Measurements from ENCODE around the gene NOB1.
"Not testable (repeated sequence)": the region's sequence is repeated elsewhere in the genome, so short reads cannot be mapped to it uniquely, and the experiment has no call there.

Gene NOB1

DNA sequence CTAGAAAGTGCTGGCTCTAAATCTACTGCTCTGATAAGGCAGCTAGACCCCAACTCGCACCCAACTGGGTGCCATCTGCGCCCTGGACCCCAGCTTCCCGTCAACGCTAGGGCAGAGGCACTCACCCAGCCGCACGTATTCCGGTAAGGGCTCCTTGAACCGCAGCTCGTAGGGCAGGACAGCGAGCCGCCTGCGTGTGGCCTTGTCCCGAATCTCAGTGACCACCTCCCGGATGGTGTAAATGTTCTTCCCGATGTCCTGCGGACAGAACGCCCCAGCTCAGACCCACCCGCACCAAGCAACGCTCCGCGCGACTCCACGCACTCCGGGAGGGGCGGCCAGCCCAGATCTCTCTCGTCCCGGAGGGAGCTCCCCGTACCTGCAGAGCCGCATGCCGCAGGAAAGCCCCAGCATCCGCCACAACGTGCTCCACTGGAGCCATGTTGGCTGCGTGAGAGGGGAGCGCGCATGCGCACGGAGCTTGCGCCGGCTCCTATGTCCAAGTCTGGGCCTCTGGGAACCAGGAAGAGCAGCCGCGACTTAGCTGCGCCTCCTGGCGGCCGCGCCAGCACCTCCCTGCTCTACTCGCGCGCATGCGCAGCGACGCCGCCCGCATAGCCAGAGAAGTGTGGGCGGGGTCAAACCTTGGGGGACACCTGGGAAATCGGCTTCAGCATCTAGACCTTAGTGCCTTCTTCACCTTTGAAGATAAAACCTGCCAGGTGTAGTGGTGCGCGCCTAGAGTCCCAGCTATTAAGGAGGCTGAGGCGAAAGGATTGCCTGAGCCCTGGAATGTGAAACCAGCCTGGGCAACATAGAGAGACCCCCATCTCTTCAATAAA, at the start of gene NOB1:
Gene NOB1 (minus strand): TSS at position 458 of the 842 bp plus-strand sequence. CDS start 16 bp downstream, at position 442.
- peak; percentile 96 for DNase-seq (ENCODE audit: low spot score)

DNA sequence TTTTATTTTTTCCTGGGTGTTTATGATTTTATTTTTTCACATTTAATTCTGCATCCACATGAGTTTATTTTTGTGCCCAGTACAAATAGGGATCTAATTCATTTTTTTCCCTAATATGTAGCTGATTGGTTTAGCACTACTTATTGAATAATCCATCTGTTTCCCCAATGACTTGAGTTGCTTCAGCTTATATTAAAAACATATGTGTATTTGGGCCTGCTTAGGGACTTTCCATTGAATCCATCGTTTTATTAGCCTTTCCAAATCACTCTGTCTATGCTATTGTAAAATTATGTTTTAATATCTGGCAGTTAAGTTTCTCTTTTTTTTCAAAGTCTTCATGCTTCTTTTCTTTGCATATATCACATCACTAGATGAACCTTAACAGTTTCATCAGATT, 49.6 kb upstream of the NOB1 start:
- DNase-seq (ENCODE audit: low spot score), result no peak

DNA sequence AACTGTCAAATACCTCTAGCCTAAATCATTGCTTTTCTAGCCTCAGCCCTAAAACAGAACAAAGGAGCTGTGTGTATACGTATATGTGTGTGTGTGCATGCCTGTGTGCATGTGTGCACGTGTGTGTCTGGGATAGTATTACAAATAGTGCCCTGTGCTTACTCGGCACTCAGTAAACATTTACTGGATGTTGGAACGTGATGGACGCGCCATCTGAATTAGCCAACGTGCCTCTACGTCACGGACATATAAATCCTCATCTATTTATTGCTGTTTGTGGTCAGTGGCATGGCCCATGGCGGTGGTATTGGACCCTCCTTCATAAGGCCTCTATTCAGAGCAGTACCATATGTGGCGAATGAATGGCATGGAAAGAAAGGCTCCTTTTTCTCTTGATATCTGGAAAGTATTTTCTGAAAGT, 44.9 kb upstream of the NOB1 start:
- DNase-seq (ENCODE audit: low spot score), result no peak

DNA sequence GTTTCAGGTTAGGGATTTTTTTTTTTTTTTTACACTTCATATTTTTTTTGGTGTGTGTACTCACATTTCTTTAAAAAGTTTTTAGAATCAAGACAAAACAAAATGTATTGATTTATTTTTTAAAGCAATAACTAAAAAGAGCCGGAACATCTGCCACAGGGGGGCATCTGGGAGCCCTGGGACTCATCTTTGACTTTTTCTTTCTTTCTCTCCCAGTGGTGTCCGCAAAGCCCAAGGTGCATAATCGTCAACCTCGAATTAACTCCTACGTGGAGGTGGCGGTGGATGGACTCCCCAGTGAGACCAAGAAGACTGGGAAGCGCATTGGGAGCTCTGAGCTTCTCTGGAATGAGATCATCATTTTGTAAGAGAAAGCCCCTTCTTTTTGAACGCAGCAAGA, 43.7 kb upstream of the NOB1 start:
- peak; percentile 25 for DNase-seq (ENCODE audit: low spot score)

DNA sequence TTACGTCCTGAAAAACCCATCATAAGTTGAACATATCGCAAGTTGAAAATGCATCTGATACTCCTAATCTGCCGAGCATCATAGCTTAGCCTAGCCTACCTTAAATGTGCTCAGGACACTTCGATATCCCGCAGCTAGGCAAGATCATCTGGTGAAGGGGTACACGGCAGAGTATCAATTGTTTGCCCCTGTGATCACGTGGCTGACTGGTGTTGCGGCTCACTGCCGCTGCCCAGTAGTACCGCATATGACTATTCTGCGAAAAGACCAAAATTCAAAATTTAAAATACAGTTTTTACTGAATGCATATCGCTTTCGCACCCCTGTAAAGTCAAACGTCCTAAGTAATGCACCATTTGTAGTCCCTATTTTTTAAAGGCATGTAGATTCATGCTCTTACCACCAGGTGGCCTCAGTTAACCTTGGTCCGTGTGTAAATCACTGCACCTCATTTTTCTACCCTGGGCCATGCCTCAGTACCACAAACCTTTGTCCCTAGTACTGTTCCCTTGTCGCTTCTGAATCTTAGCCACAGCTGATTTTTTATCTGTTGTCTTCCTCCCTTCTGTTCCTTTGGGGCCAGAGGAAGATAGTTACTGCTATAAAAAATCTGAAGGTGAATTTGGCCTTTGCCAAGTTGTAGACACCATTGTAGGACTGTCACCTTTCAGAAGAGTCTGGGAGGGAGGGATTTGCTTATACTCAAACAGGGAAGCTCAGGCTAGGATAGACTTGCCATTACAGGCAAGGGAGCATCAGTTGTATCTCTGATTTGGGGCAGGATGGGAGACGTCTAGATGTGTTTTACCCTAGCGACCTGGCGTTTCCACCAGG, 41.8 kb upstream of the NOB1 start:
- DNase-seq (ENCODE audit: low spot score), result peak; percentile 61

DNA sequence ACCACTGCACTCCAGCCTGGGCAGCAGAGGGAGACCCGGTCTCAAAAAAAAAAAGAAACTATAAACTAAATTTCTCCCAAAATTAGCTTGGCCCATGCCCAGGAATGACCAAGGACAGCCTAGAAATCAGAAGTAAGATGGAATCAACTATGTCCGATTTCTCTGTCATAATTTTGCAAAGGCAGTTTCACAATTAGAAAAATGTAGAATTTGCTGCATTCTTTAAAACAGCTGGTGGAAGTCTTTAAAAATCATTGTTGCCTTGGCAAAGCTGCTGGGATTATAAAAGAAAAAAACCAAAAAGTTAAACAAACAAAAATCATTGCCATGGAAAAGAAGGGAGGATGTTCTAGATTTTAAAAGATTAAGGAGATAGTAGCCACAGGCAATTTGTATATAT, 39.8 kb upstream of the NOB1 start:
- no peak for DNase-seq (ENCODE audit: low spot score)

DNA sequence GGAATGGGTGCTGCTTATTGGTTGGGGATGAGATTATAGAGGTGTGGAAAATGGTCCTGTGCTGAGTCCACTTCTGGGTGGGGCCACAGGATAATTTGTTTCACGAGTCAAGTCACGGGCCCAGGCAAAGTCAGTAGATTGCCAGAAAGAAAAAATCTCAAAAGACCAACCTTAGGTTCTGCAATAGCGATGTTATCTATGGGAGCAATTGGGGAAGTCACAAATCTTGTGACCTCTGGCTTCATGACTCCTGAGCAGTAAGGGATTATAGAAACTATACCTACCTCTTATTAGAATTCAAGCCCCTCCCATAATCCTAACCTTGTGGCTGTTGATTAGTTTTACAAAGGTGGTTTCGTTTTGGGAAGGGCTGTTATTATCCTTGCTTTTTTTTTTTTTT, 38.8 kb upstream of the NOB1 start:
- no peak for DNase-seq (ENCODE audit: low spot score)

DNA sequence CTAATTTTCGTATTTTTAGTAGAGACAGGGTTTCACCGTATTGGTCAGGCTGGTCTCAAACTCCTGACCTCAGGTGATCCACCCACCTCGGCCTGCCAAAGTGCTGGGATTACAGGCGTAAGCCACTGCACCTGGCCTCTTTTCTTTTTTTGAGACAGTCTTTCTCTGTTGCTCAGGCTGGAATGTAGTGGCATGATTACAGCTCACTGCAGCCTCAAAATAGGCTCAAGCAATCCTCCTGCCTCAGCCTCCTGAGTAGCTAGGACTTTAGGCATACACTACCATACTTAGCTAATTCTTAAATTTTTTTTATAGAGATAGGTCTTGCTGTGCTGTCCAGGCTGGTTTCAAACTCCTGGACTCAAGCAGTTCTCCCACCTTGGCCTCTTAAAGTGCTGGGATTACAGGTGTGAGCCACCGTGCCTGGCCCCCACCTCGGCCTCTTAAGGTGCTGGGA, 36.7 kb upstream of the NOB1 start:
- DNase-seq (ENCODE audit: low spot score), result not testable (repeated sequence)

DNA sequence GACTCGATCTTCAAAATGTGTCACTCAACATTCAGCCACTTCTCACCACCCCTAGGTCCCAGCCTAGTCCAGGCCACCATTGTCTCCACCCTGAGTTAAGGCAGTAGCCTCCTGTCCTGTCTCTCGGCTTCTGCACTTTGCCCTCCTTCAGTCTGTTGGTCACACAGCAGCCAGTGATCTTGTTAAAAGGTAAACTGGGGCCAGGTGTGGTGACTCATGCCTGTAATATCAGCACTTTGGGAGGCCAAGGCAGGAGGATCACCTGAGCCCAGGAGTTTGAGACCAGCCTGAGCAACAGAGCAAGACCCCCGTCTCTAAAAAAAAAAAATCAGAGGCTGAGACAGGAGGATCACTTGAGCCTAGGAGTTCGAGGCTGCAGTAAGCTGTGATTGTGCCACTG, 33.2 kb upstream of the NOB1 start:
- no peak for DNase-seq (ENCODE audit: low spot score)

DNA sequence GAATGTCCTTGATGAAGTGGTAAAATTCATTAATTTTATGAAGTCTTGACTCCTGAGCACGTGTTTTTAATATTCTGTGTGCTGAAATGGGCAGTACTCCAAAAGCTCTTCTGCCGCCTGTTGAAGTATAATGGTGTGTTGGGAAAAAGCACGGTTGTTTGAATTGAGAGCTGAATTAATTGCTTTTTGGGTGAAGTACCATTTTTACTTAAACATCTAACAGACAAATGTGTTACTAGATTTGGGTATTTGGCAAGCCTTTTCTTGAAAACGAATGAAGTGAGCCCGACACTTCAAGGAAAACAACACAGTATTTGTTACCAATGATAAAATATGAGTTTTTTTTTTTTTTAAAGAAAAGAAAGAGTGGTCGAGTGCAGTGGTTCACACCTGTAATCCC, 29.9 kb upstream of the NOB1 start:
- no peak for DNase-seq (ENCODE audit: low spot score)

DNA sequence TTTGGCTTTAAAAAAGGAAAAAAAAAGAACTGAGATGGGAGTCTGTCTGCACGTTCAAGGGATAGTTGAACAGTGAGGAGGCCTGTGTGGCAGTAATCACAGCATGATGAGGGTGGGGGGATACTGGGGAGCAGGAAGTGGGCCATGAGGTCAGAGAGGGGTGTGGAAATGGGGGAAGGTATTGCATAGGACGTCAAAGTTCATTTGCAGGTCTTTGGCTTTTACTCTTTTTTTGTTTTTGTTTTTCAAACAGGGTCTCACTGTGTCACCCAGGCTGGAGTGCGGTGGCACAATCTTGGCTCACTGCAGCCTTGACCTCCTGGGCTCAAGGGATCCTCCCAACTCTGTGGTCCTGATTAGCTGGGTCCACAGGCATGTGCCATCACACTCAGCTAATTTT, 26.4 kb upstream of the NOB1 start:
- DNase-seq (ENCODE audit: low spot score), result no peak

DNA sequence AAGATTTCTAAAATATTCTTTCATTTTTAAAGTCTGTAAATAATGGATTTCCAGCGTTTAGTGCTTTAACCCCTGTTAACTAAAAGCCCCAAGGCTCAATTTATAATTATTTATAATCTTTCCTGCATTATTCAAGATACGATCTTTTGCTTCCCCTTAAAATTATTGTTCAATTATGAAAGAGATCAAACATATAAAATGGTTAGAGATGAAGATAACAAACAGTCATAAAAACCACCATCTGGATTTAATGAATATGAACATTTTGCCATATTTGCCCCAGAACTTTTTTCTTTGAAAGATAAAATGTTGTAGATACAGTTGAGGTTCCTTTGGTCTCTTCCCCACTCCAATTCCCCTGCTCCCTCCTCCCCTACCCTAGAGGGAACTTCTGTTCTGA, 25.0 kb upstream of the NOB1 start:
- no peak for DNase-seq (ENCODE audit: low spot score)

DNA sequence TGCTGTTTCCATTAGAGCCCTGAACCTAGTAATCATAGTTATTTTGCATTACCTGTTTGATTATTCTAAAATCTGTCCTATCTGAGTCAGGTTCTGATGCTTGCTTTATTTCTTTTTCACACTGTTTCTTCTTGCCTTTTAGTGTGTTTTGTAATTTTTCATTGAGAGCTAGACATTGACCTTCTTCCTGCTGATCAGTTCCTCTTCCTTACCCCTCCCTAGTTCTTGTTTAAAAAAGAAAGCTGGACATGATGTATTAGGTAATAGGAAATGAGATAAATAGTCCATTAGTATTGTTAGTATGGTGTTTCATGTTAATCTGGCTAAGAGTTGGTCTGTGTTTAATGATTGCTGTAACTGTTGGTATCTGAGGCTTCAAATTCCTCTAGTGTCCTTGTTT, 20.8 kb upstream of the NOB1 start:
- DNase-seq (ENCODE audit: low spot score), result no peak

DNA sequence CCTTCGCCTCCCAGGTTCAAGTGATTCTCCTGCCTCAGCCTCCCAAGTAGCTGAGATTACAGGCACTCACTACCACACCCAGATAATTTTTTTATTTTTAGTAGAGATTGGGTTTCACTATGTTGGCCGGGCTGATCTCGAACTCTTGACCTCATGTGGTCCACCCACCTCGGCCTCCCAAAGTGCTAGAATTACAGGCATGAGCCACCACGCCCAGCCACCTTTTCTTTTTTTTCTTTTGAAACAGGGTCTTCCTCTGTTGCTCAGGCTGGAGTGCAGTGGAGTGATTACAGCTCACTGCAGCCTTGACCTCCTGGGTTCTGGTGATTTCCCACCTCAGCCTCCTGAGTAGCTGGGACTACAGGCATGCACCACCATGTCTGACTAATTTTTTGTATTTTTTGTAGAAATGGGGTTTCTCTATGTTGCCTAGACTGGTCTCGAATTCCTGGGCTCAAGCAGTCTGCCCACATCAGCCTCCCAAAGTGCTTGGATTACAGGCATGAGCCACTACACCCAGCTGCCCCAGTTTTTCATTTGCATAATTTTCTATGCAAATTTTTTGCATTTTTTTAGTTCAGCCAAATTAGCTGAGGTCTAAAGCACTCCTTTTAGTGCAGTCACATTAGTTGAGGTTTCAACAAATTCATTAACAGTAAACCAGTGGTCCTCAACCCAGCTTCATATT, 18.7 kb upstream of the NOB1 start:
- DNase-seq (ENCODE audit: low spot score), result no peak

DNA sequence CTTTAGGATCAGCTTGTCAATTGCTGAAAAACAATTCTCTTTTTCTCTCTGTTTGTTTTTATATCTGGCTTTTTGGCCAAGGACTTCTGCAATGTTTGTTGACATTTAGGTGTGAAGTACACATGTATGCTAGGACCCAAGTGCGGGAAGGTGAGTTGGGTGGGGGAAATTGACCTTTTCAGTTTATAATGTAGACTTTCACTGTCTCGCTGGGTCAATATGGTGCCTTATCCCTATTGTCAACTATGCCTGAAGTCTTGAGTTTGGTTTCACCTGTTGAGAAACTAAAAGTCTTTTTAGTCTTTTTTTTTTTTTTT, 16.9 kb upstream of the NOB1 start:
- DNase-seq (ENCODE audit: low spot score), result no peak

DNA sequence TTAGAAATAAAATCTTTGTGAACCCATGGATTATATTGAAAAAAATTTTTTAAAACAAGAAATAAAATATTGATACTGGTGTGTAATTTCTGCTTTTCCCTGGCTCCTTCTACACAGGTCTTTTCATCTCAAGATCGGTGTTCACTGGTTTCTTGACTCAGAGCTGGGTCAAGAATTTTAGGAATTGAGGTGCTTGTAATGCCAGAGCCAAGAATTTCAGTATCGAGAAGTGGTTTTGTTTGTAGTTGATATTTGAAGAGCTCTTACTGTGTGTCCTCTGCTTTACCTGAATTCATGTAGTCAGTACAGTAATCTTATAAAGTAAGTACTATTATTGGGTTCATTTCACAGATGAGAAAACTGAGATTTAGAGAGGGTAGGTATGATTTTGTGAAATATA, 14.7 kb upstream of the NOB1 start:
- no peak for DNase-seq (ENCODE audit: low spot score)

DNA sequence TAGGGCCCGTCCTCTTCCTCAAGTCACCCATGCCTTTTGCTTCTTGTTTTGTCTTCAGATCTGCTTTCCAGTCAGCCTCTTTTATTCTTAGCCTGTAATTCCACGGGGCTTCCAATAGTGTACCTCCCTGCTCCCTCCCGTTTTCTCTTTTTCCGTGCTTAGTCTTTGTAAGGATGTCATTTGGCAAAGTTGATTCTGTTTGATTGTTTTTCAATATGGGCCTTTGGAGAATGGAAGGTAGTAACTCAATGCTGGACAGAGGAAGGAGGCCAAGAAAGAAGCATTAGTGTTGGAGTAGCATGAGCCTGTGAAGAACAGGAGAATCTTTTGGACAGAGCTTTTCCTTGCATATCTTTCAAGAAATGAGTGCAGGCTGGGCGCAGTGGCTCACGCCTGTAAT, 13.9 kb upstream of the NOB1 start:
- no peak for DNase-seq (ENCODE audit: low spot score)

DNA sequence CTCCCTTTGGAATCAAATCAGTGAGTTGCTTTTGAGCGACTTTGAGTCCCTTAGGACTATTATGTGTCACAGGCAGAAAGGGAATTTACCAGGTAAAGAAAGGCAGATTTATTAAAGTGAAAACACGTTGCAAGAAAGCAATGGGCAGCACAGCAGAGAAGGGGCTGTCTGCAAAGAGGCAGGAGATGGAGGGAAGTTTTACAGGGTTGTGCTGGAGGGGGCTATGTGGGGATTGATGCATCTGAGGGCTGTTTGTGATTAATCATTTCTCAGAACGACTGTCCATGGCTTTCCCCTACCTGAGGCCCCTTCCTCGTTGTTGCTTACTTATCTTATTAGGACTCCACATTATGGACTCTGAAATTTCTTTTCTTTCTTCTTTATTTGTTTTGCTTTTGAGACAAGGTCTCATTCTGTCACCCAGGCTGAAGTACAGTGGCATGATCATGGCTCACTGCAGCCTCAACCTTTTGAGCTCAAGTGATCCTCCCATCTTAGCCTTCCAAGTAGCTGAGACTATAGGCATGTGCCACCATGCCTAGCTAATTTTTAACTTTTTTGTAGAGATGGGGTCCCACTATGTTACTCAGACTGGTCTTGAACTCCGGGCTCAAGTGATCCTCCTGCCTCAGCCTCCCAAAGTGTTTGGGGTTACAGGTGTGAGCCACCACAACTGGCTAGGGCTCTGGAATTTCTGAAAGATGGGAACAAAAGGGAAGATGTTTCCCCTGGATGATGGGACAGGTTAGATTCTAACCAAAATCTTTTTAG, 12.9 kb upstream of the NOB1 start:
- no peak for DNase-seq (ENCODE audit: low spot score)

DNA sequence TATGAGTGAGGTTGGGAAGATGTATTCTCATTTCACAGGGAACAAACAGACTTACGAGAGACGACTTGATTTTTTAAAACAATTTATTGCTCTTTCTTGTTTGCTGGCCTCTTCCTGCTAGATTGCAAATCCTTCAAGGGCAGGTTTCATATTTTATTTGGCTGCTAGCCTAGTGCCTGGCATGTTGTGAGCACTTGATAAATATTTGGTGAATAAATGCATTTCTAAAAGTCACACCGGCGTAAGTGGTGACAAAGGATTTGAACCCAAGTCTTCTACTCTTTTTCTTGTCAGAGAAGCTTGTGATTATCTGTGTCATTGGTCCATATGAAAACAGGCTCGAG, 8.8 kb upstream of the NOB1 start:
- DNase-seq (ENCODE audit: low spot score), result no peak

DNA sequence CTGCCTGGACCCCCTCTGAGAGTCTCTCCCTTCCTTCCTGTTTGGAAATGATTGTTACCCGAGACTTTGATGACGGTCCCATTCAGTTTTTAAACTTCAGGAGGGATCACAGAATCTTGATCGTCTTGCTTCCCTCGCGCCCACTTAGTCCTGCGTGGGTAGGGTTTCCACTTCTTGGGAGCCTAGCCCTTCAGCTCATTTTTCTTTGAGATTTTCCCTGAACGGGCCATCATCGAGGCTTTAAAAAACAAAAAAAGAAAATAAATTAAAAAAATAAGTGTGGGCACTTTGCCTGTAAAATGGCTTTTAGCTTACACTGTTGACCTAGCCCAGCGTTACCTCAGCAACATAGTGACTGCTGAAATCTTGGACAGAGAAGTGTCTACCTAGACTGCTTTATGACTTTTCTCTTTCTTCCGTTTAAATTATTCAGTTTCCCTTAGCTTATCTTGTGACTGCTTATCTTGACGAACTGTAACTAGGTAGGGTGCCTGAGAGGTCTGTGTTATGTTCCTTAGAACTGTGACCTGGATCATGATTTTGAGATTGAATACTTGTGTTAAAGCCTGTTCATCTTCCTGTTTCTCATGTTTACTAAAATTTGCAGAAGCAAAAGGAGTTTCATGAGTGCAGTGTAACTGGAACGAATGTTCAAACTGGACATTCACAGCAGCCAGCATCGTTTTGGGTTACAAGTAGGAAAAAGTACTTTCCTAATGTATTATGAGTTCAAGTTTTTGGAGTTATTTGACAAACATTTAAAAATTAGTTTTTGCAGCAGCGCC, 8.3 kb upstream of the NOB1 start:
- peak; percentile 38 for DNase-seq (ENCODE audit: low spot score)
